NCI-H1105 (cell line): ENCODE results near the gene ALPL.

ENCODE experiments used
- DNase-seq: peaks from one replicate; lab custom pipeline; 2025; lab: John Stamatoyannopoulos, UW

Gene ALPL

DNA sequence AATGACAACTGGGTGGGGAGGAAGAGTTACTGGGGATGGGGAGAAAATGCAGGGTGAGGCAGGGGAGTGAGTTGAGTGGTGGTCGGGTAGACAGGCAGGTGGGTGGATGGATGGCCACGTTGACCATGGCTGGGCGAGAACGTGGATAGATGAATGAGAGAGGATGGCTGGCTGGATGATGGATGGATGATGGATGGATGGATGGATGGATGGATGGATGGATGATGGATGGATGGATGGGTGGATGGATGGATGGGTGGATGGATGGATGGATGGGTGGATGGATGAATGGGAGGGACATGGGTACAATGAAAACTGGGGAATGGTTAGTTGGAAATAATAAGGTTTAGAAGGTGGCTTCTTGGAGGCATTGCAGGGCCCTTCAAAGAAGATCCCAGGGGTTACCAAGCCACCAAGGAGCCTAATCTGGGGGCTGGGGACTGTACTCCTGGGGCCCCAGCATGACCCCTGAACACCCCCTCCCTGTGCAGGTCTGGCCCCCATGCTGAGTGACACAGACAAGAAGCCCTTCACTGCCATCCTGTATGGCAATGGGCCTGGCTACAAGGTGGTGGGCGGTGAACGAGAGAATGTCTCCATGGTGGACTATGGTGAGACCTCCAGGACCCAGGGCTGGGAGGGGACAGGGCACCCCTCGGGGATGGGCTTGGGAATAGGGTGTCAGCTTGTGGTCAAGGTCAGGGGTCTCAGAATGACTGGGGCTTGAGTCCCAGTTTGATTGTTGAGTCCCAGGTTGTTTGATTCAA, 67.0 kb downstream of the ALPL start:
- no peak for DNase-seq

- DNase-seq = no peak
These were observed 67.6 kb downstream of the ALPL start for GRCh38 chr1:21576798-21577187.

- no peak for DNase-seq
These were observed 68.1 kb downstream of the ALPL start for GRCh38 chr1:21577324-21577723.

- DNase-seq = no peak
These were observed 68.7 kb downstream of the ALPL start for GRCh38 chr1:21577933-21578332.

GRCh38 chr1:21579791-21580190, 70.6 kb downstream of the ALPL start:
- no peak for DNase-seq

DNA sequence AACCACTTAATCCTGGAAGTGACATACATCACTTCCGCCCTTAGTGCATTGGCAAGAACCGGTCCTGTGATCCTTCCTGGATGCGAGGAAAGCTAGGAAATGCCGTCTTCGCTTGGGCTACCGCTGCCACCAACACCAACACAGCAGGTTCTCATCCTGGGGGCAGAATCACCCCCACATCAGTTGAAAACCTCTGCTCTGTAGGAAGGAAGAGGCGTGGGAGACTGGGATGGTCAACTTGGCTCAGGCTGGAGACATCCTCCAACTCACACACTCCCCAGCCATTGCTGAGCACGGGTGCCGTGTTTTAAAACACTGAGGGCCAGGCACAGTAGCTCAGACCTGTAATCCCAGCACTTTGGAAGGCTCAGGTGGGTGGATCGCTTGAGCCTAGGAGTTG, 74.9 kb downstream of the ALPL start:
- DNase-seq = no peak

GRCh38 chr1:21585037-21585436, 75.8 kb downstream of the ALPL start:
- no peak for DNase-seq

- no peak for DNase-seq
These were observed 77.0 kb downstream of the ALPL start for GRCh38 chr1:21586222-21586621.

- DNase-seq = no peak
These were observed 77.8 kb downstream of the ALPL start for GRCh38 chr1:21586846-21587601.

GRCh38 chr1:21587602-21587953, 78.4 kb downstream of the ALPL start:
- no peak for DNase-seq

GRCh38 chr1:21589618-21590017, 80.4 kb downstream of the ALPL start:
- DNase-seq = no peak

DNA sequence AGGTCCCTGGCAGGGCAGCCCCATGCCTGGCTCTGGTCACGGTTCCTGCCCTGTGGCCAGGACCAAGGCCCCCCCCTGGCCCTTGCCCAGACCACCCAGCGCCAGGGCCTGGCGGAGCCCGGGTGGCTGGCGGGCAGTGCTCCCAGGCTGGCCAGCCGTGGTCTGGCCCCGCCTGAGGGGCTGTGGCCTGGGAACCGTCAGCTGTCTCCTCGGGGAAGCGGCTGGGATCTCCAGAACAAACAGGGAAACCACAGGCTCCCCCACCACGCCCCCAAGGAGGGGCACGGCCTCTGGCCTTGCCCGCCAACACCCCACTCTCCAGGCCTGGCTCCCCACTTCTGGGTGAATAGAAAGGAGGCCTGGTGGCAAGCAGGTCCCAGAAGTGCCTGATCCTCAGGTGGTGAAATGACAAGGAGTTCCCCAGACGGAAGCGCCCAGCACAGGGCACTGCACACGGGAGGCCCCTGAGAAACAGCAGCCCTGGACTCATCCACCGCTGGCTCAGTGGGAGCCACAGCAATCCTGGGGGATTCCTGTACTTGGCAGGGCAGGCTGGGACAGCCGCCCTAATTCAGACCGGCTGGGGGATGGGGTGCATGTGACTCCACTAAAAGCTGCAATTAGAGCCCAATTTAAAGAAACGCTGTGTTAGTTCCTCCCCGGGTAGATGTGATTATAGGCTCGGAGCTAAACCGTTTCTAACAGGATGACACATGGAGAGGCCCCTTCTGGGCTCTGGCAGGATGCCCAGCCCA, 81.1 kb downstream of the ALPL start:
- DNase-seq = peak; percentile 7

DNA sequence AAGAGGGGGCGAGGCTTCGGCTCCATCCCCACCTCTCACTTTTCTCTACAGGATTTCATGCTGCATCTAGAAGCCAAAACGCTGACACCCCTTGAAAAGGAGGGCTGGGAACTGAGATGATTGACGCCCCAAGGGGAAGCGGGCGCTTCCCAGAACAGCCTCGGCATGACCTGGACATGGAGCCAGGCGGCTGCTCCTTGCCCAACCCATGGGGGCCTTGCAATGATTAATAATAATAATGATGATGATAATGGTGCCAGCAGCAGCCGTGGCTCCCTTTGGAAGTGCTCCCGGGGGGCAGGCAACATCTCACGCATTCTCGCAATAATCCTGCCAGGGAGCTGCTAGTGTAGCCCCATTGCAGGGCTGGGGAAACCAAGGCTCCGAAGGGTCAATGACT, 81.7 kb downstream of the ALPL start:
- no peak for DNase-seq

- DNase-seq = no peak
These were observed 83.1 kb downstream of the ALPL start for GRCh38 chr1:21592086-21592865.

DNA sequence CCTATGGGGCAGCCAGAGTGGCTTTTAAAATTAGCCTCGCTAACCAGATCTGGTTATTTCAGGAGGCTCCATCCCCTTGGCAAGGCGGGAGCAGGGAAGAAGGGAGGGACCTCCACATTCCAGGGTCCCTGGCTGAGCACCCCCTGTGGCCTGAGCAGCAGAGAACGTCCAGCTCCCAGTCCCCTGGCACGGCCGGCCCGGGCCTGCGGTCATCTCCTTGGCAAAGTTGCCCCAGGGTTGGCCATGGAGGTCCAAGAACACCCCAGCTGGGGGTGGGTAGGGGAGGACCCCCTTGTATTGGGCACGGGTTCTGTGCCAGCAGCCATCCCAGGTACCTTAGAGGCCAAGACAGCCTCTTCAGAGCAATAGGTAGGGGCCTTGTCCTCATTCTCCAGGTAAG, 84.0 kb downstream of the ALPL start:
- DNase-seq = no peak

DNA sequence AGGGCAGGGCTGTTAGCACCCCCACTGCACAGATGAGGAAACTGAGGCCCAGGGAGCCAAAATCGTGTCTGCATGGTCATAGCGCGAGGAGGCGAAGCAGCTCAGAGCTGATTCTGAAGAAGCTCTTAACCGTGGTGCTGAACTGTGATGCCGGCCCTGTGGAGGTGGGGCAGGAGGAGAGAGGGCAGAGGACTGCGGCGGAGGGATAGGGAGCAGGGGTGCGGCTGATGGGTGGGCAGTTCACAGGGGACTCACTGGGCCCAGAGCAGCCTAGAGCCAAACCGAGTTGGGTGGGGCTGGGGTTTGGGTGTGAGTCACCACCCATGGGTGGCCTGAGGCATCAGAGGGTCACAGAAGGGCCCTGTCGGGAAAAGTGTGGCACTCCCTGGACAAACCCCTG, 85.3 kb downstream of the ALPL start:
- no peak for DNase-seq

GRCh38 chr1:21594935-21595897, 86.0 kb downstream of the ALPL start:
- no peak for DNase-seq

DNA sequence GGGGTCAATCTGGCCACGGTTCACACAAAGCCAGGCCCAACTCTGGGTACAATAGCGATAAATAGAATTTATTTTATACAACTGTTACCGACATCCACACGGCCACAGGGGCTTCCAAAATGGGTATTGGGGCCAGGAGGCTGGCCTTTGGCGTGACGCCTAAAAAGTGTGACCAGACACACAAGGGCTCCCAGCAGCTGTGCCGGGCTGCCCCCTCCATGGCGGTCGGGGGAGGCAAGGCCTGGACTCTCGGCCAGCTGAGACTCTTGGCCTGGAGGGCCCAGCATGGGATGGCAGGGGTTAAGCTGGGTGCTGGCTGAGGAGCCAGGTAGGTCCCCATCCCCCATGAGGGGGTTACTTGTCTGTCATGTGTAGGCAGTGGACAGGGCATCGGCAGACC, 87.0 kb downstream of the ALPL start:
- no peak for DNase-seq

DNA sequence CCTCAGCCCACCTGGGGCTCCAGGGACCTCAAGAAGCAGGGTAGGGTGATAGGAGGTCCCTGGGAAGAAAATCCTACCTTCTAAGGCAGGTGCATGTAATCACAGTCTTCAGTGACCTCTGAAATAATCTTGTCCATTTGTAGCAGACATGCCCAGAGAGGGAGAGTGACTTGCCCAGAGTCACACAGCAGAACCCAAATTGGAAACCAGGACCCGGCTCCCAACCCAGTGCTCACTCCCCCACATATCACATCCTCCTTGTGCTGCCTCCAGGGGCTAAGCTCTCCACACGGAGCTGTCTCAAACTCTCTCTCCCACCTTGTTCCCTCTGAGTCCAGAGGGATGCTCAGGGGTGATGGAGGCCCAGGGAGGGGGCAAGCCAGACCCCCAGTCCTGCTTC, 87.4 kb downstream of the ALPL start:
- DNase-seq = no peak

GRCh38 chr1:21597753-21598152, 88.5 kb downstream of the ALPL start:
- no peak for DNase-seq

- DNase-seq = no peak
These were observed 89.2 kb downstream of the ALPL start for GRCh38 chr1:21598417-21598816.
